ENCODE results near the gene DKK2.

Gene DKK2, protein sequence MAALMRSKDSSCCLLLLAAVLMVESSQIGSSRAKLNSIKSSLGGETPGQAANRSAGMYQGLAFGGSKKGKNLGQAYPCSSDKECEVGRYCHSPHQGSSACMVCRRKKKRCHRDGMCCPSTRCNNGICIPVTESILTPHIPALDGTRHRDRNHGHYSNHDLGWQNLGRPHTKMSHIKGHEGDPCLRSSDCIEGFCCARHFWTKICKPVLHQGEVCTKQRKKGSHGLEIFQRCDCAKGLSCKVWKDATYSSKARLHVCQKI

DNA sequence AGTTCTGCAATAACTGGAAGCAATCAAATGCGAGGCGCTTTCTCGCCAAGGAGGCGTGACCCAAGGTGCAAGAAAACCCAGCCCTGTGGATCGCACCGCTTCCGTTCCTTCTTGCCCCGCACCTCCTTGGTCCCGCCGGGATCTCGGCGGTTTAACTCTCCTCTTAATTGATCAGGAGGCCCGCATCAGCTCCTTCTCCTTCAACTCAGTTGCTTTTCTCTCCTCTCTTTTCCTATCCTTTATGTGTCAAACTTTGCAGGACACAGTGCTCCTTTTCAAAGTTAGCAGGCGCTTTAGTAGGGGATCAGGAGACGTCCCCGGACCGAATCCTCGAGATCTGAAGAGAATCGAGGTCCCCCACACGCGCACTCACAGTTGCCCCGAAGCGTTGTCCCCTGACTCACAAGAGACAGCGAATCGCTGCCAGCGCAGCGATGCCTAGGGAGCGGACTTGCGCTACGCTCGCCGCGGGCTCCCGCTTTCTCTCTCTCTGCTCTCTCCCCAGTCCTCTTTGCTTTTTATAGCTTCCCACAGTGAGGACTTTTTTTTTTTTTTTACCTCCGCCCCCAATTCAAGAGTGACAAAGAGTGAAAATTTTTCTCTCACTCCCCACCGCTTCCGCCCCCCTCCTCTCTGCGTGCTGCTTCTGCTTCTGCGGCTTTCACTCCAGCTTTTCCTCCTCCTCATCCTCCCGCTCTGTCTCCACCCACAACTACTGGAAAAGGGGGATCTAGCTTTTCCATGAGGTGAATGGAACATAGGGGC, at the start of gene DKK2:
Gene DKK2 (minus strand): TSS at position 495 of the 765 bp plus-strand sequence. CDS start 722 bp downstream, outside the sequence.
- DNase-seq (ENCODE audit: low read depth) = no peak

DNA sequence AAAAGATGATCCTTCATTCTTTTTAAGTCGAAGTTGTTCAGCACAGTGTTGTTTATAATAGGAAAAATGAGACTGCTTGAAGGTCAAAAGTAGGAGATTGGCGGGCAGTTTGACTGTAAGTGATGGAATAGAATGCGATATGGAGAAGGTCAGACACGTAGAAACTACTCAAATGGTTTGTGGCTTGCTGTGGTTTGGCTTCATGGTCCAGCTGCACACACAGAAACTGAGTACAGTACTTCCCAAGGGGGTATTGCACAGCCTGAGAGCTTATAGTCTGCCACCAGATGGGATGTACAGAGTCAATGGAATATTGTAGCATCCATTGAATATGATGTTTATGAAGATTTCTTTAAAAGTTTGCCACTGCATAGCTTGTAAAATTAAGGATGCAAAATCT, 41.1 kb upstream of the DKK2 start:
- no peak for DNase-seq (ENCODE audit: low read depth)

DNA sequence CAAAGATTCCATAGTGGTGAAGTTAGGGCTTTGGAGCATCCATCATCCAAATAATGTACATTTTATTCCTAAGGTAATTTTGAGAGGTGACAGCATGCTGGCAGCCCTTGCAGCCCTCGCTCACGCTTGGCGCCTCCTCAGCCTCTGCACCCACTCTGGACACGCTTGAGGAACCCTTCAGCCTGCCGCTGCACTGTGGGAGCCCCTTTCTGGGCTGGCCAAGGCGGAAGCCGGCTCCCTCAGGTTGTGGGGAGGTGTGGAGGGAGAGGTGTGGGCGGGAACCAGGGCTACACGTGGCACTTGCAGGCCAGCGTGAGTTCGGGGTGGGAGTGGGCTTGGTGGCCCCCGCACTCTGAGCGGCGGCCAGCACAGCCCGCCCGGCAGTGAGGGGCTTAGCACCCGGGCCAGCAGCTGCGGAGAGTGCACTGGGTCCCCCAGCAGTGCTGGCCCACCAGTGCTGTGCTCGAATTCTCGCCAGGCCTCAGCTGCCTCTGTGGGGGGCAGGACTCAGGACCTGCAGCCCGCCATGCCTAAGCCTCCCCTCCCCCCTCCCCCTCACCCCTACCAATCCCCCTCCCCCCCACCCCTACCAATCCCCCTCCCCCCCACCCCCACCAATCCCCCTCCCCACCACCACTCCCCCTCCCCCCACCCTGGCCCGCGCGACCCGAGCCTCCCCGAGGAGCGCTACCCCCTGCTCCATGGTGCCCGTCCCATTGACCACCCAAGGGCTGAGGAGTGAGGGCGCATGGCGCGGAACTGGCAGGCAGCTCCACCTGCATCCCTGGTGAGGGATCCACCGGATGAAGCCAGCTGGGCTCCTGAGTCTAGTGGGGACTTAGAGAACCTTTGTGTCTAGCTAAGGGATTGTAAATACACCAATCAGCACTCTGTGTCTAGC, 37.0 kb upstream of the DKK2 start:
- DNase-seq (ENCODE audit: low read depth) = no peak

DNA sequence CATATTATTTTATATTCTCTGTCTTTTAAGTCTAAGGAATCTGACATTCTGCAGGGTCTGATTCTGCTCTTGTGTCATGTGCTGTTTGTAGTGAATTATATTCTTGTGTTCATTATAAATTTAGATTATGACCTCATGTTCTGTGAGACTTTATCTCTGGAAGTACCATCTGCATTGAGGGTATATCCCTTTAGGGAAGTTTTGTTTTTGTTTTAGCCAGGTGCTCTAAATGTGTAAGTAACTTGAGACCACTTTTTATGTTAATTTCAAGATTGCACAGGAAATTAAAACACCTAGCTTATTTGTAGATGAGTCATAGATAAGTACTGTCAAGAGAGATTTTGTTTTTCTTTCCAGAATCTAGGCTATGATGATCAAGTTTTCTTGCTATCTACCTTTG, 35.0 kb upstream of the DKK2 start:
- DNase-seq (ENCODE audit: low read depth) = no peak

DNA sequence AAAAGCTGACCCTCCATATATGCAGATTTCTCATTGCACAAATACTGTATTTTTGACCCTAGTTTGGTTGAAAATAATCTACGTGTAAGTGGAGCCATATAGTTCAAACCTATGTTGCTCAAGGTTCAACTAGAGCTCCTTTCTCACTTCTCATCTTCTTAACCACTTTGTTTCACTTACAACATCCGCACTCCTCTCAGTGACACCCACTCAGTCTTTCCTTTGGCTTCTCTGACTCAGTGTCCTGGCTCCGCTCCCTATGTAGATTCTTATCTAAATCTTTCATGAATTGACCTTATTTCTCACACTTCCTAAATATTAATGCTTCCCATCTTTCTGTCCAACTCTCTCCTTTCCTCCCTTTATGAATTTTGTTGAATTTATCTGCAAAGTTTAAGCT, 32.9 kb upstream of the DKK2 start:
- peak; percentile 17 for DNase-seq (ENCODE audit: low read depth)

DNA sequence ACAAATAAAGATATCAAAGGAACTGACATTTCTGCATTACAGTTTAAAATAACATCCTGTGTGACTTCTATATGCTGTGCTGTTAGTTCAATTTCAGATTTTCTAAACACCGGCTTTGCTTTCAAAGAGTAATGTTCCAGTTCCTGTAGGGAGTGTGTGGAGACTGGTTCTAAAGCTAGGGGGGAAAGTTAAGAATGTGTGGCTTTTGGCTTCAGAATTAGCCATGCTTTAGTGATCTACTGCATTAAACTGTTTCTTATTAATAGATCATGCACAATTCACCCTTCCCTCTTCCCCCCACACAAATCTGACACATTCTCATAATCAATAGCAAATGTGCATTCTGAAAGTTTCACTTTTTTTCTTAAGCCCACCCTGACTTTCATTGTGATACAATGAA, 32.0 kb upstream of the DKK2 start:
- DNase-seq (ENCODE audit: low read depth) = no peak

DNA sequence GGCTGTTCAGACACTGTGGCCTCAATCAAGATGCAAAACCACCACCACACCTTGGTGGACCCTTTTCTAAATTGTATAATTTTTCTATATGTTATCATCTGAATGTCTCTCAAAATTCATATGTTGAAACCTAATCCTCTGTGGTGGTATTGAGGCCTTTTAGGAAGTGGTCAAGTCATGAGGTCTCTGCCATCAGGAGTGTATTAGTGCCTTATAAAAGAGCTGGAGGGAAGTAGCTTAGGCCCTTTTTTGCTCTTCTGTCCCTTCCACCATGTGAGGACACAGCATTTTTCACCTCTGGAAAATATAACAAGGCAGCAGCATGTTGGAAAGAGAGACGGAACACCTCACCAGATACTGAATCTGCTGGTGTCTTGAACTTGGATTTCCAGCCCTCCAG, 30.5 kb upstream of the DKK2 start:
- no peak for DNase-seq (ENCODE audit: low read depth)

DNA sequence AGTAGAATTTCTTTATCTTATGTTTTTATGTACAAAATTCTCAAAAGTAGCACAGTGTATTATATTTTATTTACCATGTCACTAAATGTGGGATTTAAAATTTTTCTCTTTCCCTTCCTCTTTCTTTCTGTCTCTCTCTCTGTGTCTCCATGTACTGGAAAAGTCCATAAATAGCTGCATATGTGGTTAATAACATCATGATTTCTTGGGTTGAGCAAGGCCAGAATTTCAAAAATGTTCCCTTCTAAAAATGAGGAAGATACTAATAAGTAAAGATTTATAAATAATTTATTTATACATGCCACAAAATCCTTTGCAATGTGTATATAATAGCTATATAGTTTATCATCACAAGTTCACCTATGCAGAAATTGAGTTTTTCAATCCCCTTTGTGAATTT, 29.1 kb upstream of the DKK2 start:
- DNase-seq (ENCODE audit: low read depth) = no peak

DNA sequence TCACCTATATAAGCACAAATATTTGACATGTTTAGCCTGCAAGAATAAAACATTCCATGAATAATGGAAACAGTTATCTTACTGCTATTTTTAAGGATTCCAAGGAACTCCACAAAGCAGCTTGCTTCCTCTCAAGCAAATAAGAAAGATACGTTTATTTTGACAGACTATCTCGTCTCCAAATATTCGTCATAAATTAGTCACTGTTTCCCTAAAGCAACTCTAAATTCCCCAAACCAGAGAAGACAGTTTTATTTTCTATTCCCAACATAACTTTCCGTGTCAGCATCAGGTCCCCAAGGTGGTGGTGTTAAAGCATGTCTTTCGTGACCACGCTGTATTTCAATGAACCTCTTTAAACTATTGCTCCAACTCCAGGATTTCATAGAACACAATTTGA, 24.3 kb upstream of the DKK2 start:
- no peak for DNase-seq (ENCODE audit: low read depth)

DNA sequence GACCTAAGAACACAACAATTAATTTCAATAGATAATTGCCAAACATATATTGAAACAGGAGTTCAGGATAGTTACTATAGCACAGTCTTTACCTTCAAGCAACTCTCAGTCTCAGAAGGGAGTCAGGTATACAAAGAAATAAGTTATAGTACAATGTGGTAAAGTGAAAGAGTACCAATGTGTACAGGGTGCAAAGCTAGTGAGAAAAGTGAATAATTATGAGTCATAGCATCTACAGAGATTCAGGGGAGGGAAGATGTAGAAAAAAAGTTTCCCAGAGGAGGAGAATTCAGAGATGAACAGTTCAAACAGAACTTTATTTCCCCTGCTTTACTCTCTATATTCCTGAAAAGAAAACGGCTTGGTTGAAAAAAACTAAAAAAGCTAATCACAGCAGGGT, 22.7 kb upstream of the DKK2 start:
- no peak for DNase-seq (ENCODE audit: low read depth)

DNA sequence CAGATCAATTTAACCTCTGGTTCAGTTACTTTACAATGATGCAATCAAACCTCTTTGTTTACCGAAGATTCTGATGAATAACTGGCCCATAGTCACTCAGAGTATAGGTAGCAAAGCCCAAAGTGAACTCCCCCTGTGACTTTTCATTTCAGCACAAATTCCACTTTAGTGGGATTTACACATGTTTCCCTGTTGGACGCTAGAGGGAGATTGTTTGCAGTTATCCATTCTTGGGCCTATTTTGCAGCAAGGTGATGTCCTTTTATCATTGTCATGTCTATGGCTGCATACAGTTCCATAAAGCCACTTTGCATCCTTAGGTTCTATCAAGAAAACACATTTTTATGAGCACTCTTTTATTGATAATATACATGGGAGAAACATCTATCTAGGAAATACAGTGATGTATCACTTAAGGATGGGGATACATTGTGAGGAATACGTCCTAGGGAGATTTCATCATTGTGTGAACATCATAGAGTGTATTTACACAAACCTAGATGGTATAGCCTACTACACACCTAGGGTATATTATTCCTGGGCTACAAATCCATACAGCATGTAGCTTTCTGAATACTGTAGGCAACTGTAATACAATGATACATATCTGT, 14.5 kb upstream of the DKK2 start:
- DNase-seq (ENCODE audit: low read depth) = no peak

DNA sequence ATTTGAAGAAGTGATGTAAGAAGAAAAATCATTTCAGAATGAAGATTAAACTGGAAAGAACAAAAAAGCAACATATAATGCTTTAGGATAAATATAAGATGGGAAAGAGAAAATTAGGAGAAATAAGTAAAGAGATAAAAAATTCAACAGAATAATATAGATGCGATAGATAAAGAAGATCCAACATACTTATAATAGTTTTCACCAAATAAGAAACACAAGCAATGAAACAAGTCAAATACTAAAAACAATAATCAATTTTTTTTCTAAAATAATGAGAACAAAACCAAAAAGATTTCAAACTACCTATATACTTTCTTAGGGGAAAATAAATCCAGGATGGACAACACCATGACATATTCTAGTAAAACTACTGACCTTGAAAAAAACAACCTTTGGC, 10.1 kb upstream of the DKK2 start:
- no peak for DNase-seq (ENCODE audit: low read depth)

DNA sequence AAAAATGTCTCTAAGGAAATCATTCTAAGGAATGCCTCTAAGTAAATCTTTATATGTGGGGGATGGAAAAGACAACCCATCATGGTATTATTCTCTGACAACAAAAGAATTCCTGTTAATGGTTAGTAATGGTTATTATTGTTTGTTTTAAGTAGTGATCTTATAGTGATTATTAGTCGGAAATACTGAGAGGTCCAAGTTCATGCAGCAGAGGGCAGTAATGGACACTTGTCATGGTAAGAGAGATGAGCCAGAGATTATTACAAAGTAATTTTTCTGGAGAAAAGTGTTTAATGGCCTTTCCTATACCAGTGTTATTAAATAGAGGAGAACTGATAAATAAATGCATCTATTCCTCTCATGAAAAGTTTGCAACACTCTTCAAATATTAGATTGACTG, 8.1 kb upstream of the DKK2 start:
- no peak for DNase-seq (ENCODE audit: low read depth)

DNA sequence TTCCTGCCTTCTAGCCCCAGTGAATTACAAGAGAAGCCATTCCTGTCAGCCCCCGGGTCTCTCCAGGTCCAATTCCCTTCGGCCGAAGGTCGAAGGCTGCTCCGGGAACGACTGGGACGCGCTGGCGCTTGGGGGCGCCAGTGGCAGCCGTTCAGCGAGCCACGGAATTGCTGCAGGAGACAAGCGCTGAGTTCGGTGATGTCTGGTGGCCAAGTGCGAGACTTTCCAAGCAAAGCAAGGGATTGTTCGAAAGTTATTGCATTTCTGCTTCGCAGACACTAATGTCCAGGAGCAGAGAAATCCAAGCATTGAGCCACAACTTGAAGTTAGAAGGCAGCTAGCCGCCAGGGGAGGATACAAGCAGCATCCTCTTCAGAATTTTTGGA, 1.1 kb upstream of the DKK2 start:
- no peak for DNase-seq (ENCODE audit: low read depth)

DNA sequence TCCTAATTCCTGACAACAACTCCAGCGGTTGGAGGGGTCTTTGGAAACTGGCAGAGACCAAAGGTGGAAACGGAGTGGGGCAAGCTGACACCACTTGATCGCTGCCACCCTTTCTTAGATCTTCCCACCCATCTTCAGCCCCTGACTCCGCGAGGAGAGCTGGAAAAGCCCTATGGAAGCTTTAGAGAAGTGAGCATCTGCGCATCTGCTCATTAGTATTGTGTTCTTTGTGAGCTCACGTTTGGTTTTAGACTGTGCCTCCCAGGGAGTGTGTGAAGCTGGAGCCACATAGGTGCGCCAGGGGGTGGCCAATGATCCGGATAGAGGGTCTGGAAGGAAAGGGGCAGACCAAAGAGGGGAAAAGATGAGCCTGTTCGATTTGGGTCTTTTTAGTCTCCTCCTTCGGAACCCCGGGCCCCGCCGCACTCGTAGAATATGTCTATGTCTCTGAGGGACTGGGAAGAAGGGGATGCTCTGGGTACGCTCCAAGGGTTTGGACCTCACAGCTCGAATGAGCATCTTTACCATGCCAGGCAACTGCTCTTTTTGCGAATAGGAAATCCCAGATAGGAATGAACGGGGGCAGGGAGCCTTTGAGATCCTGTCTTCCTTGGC, 578 bp upstream of the DKK2 start:
- no peak for DNase-seq (ENCODE audit: low read depth)

DNA sequence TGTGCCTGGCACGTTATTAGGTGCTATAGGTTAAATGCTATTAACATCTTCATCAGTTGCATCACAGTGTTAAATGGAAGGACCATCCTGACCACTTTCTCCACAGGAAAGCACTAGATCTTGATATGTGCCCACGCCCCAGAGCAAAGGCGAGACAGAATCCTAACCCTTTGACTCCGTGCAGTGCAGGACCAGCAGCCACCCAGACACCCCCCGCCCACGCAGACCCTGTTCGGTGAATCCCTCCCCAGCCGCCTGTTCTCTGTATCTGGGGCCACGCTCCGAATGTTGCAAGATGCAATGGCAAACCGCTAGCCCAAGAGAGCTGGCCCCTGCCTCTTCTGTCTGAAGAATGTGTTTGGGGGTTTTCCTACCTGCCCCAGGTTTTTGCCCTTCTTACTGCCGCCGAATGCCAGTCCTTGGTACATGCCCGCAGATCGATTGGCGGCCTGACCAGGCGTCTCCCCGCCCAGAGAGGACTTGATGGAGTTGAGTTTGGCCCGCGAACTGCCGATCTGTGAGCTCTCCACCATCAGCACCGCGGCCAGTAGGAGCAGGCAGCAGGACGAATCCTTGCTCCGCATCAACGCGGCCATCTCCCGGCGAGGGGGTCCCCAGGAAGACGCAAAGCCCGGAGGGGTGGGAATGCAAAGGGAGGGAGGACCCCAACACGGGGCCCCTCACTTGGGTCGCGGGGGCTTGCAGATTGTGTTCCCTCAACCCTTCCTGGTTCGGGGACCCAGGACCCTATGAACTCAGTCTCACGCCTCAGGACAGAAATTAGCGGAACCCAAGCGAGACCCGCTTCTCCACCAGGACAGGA, 906 bp downstream of the DKK2 start:
- no peak for DNase-seq (ENCODE audit: low read depth)

DNA sequence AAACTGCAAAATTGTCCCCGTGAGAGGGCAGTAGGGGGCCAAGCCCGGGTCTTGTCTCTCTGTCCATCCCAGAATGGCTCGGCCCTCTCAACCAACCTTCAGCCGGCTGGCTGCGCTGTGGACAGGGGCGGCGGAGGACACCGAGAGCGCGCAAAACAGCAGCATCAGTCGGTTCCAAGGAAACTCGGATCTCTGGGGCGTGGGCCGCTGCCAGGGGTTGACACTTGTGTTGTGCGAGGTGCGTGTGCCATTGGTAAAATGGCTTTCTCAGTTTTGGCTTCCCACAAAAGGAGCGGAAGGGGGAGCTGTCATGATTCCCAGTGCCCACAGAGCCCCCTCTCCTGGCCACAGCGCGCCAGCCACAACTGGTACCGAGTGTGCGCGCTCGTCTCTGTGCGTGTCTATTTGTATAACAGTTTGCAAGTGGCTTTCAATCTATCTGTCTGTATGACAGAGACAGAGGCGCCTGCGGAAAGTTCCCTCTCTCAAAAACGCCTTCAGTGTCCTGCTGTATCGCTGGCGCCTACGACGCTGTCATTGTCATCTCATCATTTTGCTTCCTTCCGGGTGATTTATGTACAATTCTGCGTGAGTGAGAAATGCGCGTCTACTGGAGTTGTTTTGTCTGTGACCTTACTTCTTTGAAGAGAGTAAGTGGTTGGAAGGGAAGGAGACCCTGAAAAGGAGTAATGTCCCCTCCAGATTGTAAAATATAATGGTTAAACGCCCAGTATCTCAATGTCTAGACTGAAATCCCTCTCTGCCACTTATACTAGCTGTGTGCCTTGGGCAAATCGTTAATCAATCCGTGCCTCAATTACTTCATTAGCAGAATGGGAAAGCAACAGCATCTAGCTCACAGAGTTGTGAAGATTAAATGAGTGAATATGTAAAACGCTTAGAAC, 1.8 kb downstream of the DKK2 start:
- DNase-seq (ENCODE audit: low read depth) = no peak

DNA sequence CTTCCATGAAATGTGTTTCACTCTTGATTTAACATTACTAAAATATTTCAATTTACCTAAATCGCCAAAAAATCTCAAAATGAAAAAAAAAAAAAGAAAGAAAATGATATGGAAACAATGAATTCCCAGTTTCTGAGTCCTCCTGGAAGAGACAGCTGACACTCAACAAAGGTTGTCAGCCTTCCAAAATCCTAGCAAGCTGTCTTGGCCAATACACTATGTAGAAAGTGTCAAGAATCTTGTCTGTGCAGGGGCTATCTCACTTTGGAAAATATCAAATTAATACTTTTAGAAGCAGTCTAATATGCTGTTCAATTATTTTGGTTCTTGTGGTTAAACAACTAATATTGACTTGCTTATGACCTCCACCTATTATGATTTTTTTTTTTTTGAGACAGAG, 8.7 kb downstream of the DKK2 start:
- DNase-seq (ENCODE audit: low read depth) = no peak

DNA sequence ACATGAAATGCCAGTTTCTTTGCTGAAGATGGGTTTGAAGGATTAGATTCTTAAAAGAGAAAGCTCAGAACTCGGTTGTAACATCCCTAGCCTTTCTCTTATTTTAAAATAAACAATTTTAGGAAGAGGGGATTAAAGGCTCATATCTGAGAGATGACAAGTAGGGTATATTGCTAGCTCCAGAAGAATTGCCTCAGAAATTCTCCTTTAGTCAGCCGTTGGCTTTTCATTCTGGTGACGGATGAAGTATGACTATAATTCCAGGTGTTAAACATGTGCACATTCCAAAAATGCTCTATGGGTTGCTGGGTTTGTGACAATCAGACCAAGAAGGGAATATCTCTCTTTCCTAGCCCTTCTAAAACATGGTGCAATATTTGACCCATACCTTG, 17.8 kb downstream of the DKK2 start:
- DNase-seq (ENCODE audit: low read depth) = no peak

All from GM04504 (cell line).